ENCODE measurements around the gene MRAP2. TPM values are rescaled to one million over a fixed set of nuclear protein-coding genes. Genes with fewer than 3 reads are reported as not detected.

MRAP2 gene
- total RNA-seq, 1 experiment from 2014 or later: 1.4 TPM

- H3K4me1 ChIP-seq: no peaks in the 10 kb centered on the region
- Mint-ChIP-seq H3K27me3 (ENCODE audit: insufficient read depth, unreplicated experiment) (no peaks in the 10 kb centered on the region), H3K4me1 (ENCODE audit: low read depth, unreplicated experiment) (no peaks in the 10 kb centered on the region), H3K27ac (ENCODE audit: unreplicated experiment) (no peak overlapping the region), H3K9me3 (ENCODE audit: unreplicated experiment) (no peaks in the 10 kb centered on the region), H3K36me3 (ENCODE audit: insufficient read depth, unreplicated experiment) (no peaks in the 10 kb centered on the region), H3K4me3 (ENCODE audit: unreplicated experiment) (no peak overlapping the region)
- no peaks in the 10 kb centered on the region for H3K9me3 ChIP-seq
- no peaks in the 10 kb centered on the region for H3K27me3 ChIP-seq (replicated peaks; ENCODE audit: control insufficient read depth, insufficient read depth, low read length)
- DNase-seq: no peak
- CTCF ChIA-PET: no interaction called here
- H3K36me3 ChIP-seq (ENCODE audit: control insufficient read depth, insufficient read depth, low read length): no peaks in the 10 kb centered on the region
- no peak for TF ChIP-seq CTCF (IDR thresholded peaks at IDR 0.05; ENCODE audit: insufficient read depth in 1 of 2, low read depth in 1 of 2, low read length in 1 of 2, severe bottlenecking in 1 of 2, unreplicated experiment in 1 of 2)
- H3K4me3 ChIP-seq (ENCODE audit: low read depth, low read length): no peak overlapping the region
- POLR2A ChIA-PET: no interaction called here
- intact Hi-C loops (cut with micrococcal nuclease; ENCODE audit: unreplicated experiment): no loop called here
- no TSS peak for BruUV-seq (replicated peaks)
Observed at GRCh38 chr6:84137989-84138575, 104.5 kb downstream of the MRAP2 start.

GRCh38 chr6:84139311-84139710 is 105.7 kb downstream of the MRAP2 start:
- Histone ChIP-seq H3K27me3 (replicated peaks; ENCODE audit: control insufficient read depth, insufficient read depth, low read length) (no peaks in the 10 kb centered on the region), H3K4me1 (no peaks in the 10 kb centered on the region), H3K4me3 (ENCODE audit: low read depth, low read length) (no peak overlapping the region), H3K36me3 (ENCODE audit: control insufficient read depth, insufficient read depth, low read length) (no peaks in the 10 kb centered on the region), H3K9me3 (no peaks in the 10 kb centered on the region)
- CTCF ChIA-PET: no interaction called here
- Mint-ChIP-seq H3K36me3 (ENCODE audit: insufficient read depth, unreplicated experiment) (no peaks in the 10 kb centered on the region), H3K9me3 (ENCODE audit: unreplicated experiment) (no peaks in the 10 kb centered on the region), H3K27me3 (ENCODE audit: insufficient read depth, unreplicated experiment) (no peaks in the 10 kb centered on the region), H3K27ac (ENCODE audit: unreplicated experiment) (no peak overlapping the region), H3K4me1 (ENCODE audit: low read depth, unreplicated experiment) (no peaks in the 10 kb centered on the region), H3K4me3 (ENCODE audit: unreplicated experiment) (no peak overlapping the region)
- TF ChIP-seq CTCF (IDR thresholded peaks at IDR 0.05; ENCODE audit: insufficient read depth in 1 of 2, low read depth in 1 of 2, low read length in 1 of 2, severe bottlenecking in 1 of 2, unreplicated experiment in 1 of 2): no peak
- DNase-seq: no peak
- POLR2A ChIA-PET: no interaction called here
- BruUV-seq (replicated peaks): no TSS peak
- intact Hi-C loops (cut with micrococcal nuclease; ENCODE audit: unreplicated experiment): no loop called here

Other genes starting within 250 kb of the MRAP2 start
- gene RIPPLY2, start 180.4 kb upstream of the MRAP2 start, total RNA-seq (2022): not detected in 2 replicates
- 23.2 and 23.7 TPM in 2 replicates for gene CYB5R4, start 174.1 kb upstream of the MRAP2 start, total RNA-seq (2022)
- 6.8 and 7.3 TPM in 2 replicates for gene CEP162, start 193.9 kb downstream of the MRAP2 start, total RNA-seq (2022)

Measured in Caco-2 (cell line).